Stimulated activated CD8-positive, alpha-beta memory T cell treated with anti-CD3 and anti-CD28 coated beads, Interleukin-12 subunit alpha, Interleukin-12 subunit beta, amount 100 ng/mL, for 24 hours (primary cell): ENCODE results near the gene PBX4.
"Not testable (repeated sequence)": the region's sequence is repeated elsewhere in the genome, so short reads cannot be mapped to it uniquely, and the experiment has no call there.

Experiments
- DNase-seq: peaks from one replicate; pipeline ENCODE4 v3.0.0-alpha.2; 2020; ENCODE audit errors: extremely low read depth

PBX4 gene

DNA sequence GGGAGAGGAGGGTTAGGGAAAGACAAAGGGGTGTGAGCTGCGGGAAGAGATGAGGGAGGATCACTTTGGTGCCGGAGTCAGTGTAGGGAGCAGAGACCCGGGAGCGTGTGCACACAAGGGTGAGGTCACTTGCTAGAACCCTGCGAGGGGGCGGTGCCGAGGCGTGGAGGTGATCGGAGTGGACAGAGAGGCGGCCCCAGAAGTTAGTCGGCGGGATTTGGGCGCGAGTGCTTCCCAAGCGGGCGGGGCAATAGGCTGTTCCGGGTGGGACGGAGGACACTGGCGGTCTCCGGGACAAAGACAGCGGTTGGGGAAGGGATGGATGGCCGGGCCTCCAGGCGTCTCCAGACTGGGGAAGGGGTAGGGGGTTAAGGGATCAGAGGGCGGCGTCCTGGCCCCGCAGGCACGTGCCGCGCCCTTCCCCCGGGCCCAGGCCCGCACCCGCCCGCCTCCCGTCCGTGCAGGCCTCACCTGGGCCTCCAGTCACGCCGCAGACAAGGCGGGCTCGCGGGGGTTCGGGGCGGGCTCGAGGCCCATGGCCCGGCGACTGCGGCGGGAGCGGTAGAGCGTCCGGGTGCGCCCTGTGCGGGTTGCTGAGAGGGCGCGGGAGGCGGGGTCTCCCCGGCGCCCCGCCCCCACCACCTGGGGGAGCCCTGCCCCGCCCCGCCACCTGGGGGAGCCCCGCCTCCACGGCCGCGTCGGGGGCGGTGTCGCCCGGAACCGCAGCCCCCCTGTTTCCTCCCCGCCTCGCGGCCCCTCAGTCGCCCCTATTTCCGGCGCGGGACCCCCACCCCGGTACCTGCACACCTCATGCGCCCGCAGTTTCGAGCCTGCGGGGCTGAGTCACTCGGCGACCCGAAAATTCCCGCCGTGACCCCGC is 9.4 kb upstream of the PBX4 start, which contains the start of gene LPAR2:
Gene LPAR2, minus strand, starts transcription at position 600 of the 880 bp plus-strand sequence. CDS start 945 bp downstream, outside the sequence.
- no peak for DNase-seq

DNA sequence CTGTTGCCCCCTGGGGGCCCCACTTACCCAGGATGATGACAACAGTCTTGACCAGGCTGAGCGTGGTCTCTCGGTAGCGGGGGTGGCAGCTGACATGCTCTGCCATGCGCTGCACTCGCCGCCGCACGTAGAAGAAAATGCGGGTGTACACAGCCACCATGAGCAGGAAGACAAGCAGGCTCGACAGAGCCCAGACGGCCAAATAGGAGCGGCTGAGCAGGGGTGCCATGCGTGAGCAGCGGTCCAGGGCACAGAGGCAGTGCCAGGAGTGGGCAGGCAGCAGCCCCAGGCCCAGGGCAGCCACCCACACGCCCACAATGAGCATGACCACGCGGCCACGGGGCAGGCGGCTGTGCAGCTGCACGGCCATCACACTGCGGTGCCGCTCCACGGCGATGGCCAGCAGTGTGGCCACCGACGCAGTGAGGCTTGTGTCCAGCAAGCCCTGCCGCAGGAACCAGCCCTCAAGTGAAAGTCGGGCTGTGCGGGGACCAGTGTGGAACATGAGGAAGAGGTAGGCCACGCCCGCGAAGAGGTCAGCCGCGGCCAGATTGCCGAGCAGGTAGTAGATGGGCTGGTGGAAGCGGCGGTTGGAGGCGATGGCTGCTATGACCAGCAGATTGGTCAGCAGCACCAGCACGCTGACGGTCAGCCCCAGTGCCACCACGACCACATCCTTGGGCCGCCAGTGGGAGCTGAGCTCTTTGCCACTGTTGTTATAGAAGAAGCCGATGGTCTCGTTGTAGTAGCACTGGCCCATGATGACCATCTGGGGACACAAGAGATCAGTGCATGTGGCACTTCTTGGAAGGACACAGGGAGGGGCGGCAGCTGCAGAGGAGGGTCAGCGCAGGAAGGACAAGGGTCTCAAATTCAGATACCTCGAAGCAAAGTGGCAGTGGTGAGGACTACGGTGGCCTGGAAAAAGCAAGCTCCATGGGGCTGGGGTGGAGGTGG is 8.3 kb upstream of the PBX4 start:
- DNase-seq, result no peak

DNA sequence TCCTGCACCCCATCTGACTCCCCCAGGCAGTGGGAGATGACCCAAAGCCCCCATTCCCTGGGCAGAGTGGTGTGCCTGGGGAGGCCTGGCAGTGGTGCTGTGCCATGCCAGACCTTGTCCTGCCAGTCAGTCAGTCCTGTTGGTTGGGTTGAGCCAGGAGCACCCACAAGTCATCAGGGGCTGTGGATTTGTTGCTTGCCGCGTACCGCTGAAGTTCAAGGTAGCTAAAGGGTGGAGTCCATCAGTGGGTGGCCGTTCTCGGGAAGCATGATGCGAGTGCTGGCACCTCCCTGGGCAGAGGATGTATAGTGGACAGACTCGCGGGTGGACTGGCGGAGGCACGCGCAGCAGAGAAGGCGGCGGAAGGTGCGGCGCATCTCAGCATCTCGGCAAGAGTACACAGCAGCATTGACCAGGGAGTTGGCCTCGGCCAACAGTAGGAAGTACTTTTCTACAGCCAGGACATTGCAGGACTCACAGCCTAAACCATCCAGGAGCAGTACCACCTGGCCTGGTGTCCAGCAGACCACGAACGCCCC is 5.6 kb upstream of the PBX4 start:
- no peak for DNase-seq

DNA sequence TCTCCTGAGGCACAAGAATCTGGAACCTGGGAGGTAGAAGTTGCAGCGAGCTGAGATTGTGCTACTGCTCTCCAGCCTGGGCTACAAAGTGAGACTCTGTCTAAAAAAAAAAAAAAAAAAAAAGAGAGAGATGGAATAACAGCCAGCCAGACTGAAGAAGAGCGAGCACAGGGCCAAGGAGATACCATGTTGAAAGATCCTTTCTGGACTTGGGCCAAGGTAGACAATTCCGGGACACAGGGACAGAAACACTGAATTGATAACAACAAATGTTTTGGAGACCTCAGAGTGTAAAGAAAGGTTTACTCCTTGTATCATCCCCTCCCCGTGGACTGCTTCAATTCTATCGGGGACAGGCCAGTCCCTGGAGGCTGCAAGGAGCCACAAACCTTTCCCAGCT is 4.9 kb upstream of the PBX4 start:
- no peak for DNase-seq

DNA sequence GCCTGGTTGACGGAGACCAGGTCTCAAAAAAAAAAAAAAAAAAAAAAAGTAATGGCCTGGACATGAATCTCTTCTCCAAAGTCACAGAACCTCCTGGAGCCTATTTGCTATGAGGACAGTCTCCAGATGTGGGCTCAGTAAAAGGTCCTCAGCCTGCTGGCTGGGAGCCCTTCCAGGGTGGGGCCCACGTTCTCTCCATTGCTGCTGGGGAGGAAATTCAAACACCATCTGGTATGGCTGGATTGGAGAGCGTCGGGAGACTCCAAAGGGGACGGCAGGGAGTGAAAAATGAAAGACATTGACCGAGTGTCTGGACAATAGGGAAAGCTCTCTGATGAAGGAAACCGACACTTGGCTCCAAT is 1.3 kb upstream of the PBX4 start:
- DNase-seq, result no peak

DNA sequence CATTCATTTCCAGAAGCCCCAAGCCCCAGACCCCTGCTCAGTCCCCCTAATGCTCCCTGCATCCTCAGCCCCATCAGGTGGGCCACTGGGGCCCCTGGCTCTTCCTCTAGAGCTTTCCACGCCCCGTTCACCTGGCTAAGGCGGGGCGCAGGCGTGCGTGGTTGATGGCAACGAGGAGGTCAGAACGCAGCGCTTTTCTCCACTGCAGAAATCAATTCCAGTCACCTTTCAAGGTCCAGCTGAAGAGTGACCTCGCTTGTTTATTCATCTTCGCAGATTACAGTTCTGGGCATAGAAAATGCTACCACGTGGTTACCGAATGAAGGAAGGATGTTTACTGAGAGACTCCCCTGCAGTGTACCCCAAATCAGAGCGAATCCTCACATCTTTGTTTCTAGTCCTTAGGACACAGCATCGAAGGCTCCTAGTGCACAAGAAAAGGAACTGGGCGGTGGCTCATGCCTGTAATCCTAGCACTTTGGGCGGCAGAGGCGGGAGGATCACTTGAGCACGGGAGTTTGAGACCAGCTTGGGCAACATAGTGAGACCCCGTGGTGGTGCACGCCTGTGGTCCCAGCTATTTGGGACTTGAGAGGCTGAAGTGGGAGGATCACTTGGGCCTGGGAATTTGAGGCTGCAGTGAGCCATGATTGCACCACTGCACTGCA is 828 bp upstream of the PBX4 start:
- DNase-seq, result no peak

DNA sequence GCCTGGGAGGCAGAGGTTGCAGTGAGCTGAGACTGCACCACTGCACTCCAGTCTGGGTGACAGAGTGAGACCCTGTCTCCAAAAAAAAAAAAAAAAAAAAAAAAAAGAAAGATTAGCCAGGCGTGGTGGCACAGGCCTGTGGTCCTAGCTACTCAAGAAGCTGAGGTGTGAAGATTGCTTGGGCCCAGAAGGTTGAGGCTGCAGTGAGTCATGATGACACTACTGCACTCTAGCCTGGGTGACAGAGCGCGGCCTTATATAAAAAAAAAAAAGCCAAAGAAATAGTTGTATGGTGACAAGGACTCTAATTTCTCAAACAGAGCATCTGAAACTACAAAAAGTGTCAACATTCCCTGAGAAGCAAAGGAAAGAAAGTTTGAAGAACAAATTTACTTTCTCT is 3.4 kb downstream of the PBX4 start:
- no peak for DNase-seq

DNA sequence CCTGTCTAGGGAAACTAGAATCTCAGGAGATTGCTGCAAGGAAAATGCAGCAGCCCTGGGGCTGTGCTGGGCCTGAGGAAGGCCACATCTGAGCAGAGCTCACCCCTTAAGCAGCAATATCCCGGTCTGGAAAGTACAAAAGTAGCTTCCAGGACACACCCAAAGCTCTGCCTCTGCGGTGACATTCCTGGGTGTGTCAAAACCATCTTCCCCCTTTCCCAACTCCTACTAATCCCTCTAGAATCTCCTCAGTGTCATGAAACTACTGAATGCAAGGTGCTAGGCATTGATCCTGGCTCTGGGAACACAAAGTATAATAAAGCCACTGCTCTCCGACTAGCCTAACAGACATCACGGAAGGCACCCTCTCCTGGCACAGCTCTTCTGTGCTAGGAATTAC is 5.0 kb downstream of the PBX4 start:
- DNase-seq, result no peak

DNA sequence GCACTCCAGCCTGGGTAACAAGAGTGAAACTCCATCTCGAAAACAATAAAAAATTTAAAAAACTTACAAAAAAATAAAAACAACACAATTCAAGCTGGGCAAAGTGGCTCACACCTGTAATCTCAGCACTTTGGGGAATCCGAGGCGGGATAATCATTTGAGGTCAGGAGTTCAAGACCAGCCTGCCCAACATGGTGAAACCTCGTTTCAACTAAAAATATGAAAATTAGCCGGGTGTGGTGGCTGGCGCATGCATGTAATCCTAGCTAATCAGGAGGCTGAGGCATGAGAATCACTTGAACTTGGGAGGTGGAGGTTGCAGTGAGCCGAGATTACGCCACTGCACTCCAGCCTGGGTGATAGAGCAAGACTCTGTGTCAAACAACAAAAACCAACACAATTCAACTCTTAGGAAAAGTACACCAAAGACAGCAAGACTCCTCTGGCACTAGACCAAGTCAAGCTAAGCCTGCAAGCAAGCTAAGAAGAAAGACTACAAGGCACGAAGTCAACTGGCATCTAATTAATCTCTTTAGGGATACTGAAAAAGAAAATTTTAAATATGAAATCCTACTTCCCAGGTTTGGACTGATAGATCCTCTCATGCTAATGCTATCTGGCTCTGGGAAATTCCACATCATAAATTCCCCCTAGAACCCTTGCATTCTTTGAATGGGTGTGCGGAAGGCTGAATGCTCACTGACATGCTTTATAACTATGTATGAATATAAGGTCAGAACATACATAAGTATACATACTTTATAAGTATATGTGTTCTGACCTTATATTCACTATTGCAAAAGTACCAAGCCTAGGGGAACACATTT is 7.9 kb downstream of the PBX4 start:
- no peak for DNase-seq

DNA sequence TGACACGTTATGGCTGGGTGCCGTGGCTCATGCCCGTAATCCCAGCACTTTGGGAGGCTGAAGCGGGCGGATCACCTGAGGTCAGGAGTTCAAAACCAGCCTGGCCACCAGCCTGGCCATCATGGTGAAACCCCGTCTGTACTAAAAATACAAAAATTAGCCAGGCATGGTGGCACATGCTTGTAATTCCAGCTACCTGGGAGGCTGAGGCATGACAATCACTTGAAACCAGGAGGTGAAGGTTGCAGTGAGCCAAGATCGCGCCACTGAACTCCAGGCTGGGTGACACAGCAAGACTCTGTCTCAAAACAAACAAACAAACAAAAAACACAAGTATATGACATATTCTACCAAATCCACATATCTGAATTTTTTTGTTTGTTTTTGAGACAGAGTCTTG is 11.8 kb downstream of the PBX4 start:
- not testable (repeated sequence) for DNase-seq

DNA sequence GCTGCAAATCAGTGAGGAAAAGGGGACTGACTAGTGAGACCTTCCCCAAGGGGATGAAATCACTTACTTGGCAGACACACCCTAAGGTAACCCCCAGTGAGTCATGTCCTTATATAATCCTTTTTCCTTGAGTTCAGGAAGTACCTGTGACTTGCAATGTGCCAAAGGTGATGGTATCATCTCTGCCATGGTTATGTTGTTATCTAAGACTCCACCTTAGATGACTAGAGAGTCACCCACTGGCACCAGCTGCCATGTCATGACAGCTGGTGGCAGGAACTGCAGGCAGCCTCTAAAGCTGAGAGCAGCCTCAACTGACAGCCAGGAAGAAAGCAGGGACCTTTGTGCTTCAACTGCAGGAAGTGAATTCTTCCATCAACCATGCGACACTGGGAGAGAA is 12.5 kb downstream of the PBX4 start:
- no peak for DNase-seq

DNA sequence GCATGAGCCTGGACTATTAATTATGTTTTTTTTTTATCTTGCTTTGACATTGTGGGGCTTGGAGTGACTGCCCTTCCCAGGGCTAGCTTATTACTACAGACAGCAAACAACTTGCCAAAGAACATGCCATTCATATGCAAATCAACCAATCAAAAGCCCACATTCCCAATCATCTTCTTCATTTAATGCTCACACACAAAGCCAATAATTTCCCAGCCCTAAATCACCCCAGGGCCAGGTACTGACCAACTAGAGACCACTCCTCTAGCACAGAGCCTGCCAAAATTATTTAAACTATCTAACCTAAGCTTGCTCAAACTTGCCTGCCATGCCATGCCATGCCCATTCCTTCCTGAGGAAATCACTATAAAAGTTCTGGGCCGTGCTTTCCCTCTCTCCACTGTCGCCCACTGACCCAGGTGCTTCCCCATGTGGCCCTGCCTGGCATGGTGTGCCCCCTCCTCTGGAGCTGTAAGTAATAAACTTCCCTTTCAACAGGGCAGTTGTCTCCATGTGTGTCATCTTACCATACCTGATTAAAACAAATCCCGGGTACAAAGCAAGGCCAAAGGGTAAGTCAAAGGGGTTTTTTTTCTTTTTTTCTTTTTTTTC is 15.7 kb downstream of the PBX4 start:
- no peak for DNase-seq

DNA sequence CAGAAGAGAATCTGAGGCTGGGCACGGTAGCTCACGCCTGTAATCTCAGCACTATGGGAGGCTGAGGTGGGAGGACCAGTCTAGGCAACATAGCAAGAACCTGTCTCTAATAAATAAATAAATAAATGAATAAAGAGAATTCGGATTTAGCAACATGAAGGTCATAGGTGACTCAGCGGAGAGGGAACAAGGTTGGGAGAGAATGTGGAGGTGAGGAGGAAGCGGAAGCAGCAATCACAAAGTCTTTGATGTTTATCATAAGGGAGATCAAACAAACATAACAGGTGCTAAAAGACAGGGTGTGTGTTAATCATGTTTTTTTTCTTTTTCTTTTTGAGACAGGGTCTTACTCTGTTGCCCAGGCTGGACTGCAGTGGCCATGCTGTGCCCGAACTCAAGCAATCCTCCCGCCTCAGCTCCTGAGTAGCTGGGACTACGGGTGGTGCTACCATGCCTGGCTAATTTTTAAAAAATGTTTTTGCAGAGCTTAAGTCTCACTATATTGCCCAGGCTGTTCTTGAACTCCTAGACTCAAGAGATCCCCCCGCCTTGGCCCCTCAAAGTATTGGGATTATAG is 16.3 kb downstream of the PBX4 start:
- no peak for DNase-seq

DNA sequence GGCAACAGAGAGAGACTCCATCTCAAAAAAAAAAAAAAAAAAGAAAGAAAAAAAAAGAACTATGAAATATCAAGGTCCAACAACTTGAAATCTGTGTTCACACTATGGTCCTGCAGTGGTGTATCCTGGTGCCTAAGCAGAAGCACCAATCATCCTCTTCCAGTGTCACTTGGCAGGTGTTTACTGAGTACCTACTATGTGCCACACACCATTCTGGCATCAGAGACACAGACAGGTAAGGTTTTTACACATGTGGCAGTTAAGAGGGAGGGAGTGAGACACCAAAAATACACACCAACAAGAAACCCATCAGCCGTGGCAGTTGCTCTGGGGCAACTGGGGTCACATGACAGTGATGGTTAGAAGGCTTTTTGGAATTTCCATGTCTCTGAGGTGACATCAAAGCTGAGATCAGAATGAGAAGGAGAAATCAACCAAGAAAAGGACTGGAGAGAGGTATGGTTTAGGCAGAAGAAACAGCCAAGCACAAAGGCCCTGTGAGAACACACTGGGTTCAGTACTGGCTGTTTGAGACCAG is 17.6 kb downstream of the PBX4 start:
- no peak for DNase-seq

DNA sequence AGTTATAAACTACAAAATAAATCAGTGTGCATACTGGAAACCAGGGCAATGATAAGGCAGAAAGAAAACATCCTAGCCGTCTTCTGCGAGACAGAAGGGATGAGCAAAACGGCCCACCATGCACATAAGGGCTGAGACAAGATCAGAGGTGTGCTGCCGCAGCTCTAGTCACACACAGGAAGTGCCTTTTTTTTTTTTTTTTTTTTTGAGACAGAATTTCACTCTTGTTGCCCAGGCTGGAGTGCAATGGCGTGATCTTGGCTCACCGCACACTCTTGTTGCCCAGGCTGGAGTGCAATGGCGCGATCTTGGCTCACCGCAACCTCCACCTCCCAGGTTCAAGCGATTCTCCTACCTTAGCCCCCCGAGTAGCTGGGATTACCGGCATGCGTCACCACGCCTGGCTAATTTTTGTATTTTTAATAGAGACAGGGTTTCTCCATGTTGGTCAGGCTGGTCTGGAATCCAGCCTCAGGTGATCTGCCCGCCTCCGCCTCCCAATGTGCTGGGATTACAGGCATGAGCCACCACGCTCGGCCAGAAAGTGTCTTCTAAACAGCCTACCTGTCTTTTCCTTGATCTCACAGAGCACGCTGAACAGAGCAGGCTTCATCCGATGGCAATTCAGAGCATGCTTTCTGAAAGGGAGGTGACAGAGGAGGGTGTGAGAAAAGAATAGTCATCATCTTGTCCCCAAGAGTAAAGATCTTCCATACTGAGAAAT is 19.6 kb downstream of the PBX4 start:
- not testable (repeated sequence) for DNase-seq

DNA sequence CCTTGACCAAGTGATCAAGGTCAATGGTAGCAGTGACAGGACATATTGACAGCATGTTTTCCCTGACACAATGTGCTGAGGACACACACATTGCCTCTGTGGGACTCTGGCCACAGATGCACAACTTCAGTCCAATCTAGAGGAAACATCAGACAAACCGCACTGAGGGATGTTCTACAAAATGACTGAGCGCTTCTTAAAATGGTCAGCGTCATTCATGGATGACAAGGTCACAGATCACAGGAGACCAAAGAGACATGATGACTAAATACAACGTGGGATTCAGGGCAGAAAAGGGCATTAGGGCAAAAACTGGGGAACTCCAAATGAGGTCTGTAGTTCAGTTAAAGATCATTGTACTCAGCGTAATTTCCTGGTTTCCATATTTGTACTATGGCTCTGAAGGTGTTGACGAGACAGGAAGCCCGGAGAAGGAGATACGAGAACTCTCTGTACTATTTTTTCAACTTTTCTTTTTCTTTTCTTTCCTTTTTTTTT is 20.6 kb downstream of the PBX4 start:
- DNase-seq, result no peak

DNA sequence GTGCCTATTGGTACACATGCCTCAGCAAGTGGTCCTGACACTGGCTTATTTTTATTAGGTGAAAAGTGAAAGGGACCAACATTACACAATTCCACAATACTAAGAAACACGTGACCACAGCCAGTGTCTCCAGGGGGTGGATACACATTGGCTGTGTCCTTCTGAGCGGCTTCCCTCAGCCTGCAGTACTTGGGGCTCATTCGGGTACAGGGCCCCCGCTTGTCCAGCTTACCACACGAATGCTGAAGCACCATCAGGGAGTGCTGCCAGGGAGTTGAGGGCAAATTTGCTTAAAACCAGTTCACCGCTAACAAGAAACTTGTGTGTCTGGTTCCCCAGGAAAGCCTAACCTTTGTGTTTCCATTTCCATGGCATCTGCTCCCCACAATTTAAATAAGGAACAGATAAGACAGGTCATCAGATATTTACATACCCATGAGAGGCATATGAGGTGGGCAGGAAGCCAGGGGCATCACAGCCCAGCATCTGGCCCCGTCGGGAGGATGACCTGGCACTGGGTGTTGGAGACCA is 23.3 kb downstream of the PBX4 start:
- no peak for DNase-seq

DNA sequence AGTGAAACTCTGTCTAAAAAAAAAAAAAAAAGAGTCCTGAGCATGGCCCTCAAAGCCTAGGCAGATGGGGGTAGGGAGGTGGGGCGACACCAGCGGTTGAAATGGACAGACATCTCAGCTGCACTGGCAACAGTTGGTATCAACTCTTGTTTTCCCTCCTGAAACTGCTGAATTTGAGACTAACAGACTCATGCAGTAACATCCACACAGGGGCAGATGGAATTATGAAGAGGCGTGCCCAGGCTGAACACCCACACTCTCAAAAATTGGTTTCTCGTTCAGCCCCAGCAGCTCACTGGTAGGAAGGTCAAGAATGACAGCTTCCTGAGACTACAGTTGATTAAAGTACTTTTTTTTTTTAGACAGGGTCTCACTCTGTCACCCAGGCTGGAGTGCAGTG is 24.1 kb downstream of the PBX4 start:
- no peak for DNase-seq

DNA sequence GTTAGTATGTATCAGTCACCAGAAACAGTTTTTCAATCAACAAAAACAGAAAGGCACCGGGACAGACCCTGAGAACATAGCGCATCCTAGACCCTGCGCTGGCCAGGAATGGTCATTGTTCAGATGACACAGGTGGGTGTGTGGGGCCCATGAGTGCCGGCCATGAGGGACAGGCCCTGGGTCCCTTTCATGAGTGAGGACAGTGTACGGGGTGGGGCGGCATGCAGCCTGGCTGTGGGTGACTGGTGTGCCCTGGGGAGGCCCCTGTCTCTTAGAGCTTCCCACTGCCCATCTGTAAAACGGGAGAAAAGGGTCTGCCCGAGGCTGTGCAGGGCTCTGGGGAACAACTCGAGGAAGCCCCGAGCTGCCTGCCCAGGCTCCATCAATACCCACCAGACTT is 25.8 kb downstream of the PBX4 start:
- DNase-seq, result no peak
